AG09319 (cell line): Measurements from ENCODE around the gene ALX3.

Experiments used
- DNase-seq: peaks from one replicate; pipeline ENCODE4 v3.0.0-alpha.2; 2010; ENCODE audit warnings: low read depth; ENCODE audit errors: extremely low read depth
- CTCF ChIP-seq: IDR thresholded peaks from 2 replicates; pipeline ENCODE4 v1.5.1; 2011; ENCODE audit warnings: low read depth, mild to moderate bottlenecking, inconsistent platforms, low read length, moderate library complexity

ALX3 gene

GRCh38 chr1:110024613-110025012, 45.9 kb downstream of the ALX3 start:
- DNase-seq: no peak
- TF ChIP-seq CTCF: no peak

- no peak for DNase-seq
These were observed 49.2 kb downstream of the ALX3 start for GRCh38 chr1:110021285-110021684.

GRCh38 chr1:110019770-110020169, 50.7 kb downstream of the ALX3 start:
- no peak for DNase-seq
- no peak for TF ChIP-seq CTCF

More at GRCh38 chr1:110021285-110021684, 49.2 kb downstream of the ALX3 start:
- TF ChIP-seq CTCF: no peak

GRCh38 chr1:110018396-110018795, 52.1 kb downstream of the ALX3 start:
- DNase-seq: no peak
- no peak for TF ChIP-seq CTCF

GRCh38 chr1:110017792-110018191, 52.7 kb downstream of the ALX3 start:
- TF ChIP-seq CTCF: no peak
- DNase-seq: no peak

GRCh38 chr1:110012100-110012780, 58.2 kb downstream of the ALX3 start:
- no peak for DNase-seq
- no peak for TF ChIP-seq CTCF

GRCh38 chr1:110011527-110012041, 58.9 kb downstream of the ALX3 start:
- DNase-seq: peak; percentile 35
- TF ChIP-seq CTCF: peak; percentile 56
